ENCODE data around the gene RGL3.

- TF ChIP-seq POLR2A (IDR thresholded peaks at IDR 0.05) (no peak), CTCF (IDR thresholded peaks at IDR 0.05) (no peak), POLR2AphosphoS5 (IDR thresholded peaks at IDR 0.05) (no peak)
Observed at GRCh38 chr19:11435833-11436313, 16.8 kb upstream of the RGL3 start.

Measured in breast epithelium (tissue), 3 donors.